Measurements from ENCODE around the gene HRH3.

HRH3 gene

DNA sequence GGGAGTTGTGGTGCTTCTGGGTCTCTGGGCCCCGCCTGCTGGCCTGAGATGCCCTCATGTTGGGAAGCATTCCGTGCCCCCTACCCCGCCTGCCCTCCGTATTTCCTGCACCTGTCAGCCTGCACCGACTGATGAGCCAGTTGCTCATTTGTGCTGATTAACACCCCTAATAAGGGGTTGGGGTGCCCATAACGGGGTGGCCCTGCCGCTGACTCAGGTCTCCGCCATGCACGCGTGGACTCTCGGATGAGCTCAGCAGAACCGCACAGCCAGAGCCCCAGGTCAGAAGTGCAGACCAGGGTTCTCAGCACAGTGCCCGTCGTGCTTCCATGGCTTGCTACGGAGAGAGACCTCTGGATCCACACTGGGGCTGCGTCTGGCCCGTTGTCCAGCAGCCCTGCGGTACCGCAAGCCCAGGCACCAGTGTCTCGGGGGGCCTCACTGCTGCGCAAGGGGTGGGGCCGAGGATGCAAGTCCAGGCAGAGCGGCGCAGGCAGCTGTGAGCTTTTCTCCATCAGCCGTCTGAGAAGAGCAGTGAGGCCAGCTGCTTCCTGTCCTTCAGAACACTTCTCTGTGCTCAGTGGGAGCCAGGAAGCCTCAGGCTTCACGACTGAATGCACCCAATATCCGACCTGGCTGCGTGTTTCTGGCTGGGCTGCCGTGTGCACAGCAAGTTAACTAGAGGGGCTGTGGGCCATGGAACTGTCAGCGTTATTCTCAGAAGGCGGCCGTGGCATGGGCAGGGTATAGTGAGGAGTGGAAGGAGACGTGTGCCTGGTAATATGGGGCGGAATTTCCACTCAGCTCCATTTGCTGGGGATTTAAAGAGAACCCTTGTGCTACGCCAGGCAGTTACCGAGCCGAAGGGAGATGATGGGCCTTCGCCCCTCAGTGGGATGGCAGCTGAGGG lies 18.6 kb downstream of the HRH3 start:
- no peak overlapping the region for H4K5ac ChIP-seq (ENCODE audit: low read length)
- H3K4ac ChIP-seq (ENCODE audit: low read depth, low read length): no peak overlapping the region
- no peak for DNase-seq
- H3K79me1 ChIP-seq (ENCODE audit: low read length): no peaks in the 10 kb centered on the region
- H3K23ac ChIP-seq (ENCODE audit: low read length): no peak overlapping the region
- H3K18ac ChIP-seq (ENCODE audit: low read length): no peak overlapping the region
- H2BK5ac ChIP-seq (ENCODE audit: low read length): no peak overlapping the region
- H3K27ac ChIP-seq (ENCODE audit: low read depth, low read length): no peak overlapping the region
- no peak overlapping the region for H3K56ac ChIP-seq (ENCODE audit: low read length)
- H3K4me3 ChIP-seq (ENCODE audit: low read length): no peak overlapping the region
- H3K9ac ChIP-seq (ENCODE audit: low read length): no peak overlapping the region
- H3K36me3 ChIP-seq (ENCODE audit: control insufficient read depth, insufficient read depth, low read length): peaks cover 2% of the 10 kb centered on the region
- H2AK5ac ChIP-seq (ENCODE audit: low read length): no peak overlapping the region
- no peaks in the 10 kb centered on the region for H3K4me1 ChIP-seq (ENCODE audit: control insufficient read depth, low read depth, low read length)
- no peak overlapping the region for H2BK120ac ChIP-seq (ENCODE audit: low read depth, low read length)
- H2BK15ac ChIP-seq (replicated peaks; ENCODE audit: low read depth): no peak overlapping the region
- WGBS (ENCODE audit: extremely low coverage, insufficient coverage, low lambda C conversion rate): no CpG with 5 or more reads among the region's 38 CpGs
- H3K27me3 ChIP-seq (ENCODE audit: insufficient read depth, low read length, poor library complexity): no peaks in the 10 kb centered on the region
- H4K8ac ChIP-seq (ENCODE audit: low read depth, low read length): no peak overlapping the region
- H3K4me2 ChIP-seq (ENCODE audit: low read length): no peak overlapping the region
- no peaks in the 10 kb centered on the region for H3K79me2 ChIP-seq (ENCODE audit: control insufficient read depth, insufficient read depth, low read length)

GRCh38 chr20:62200491-62201172 lies 19.4 kb downstream of the HRH3 start:
- no CpG with 5 or more reads among the region's 38 CpGs for WGBS (ENCODE audit: extremely low coverage, insufficient coverage, low lambda C conversion rate)

DNA sequence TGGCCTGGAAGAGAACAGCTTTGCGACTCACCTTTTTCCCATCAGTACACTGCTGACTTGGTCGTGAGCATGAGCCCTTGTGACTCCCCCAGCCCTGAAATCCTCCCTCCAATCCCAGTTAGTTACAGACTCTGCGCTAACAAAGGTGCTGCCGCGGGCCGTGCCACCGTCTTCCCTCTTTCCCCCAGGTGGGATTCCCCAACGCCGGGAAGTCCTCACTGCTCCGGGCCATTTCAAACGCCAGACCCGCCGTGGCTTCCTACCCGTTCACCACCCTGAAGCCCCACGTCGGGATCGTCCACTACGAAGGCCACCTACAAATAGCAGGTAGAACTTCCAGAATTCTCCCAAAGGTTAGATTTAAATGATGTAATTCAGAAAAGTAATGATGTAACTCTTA lies 21.1 kb downstream of the HRH3 start:
- Histone ChIP-seq H3K79me1 (ENCODE audit: low read length) (no peaks in the 10 kb centered on the region), H3K4me3 (ENCODE audit: low read length) (no peak overlapping the region), H4K5ac (ENCODE audit: low read length) (no peak overlapping the region), H2BK5ac (ENCODE audit: low read length) (no peak overlapping the region), H4K8ac (ENCODE audit: low read depth, low read length) (no peak overlapping the region), H3K79me2 (ENCODE audit: control insufficient read depth, insufficient read depth, low read length) (no peaks in the 10 kb centered on the region), H3K4me2 (ENCODE audit: low read length) (no peak overlapping the region), H3K4ac (ENCODE audit: low read depth, low read length) (no peak overlapping the region), H3K18ac (ENCODE audit: low read length) (no peak overlapping the region), H3K36me3 (ENCODE audit: control insufficient read depth, insufficient read depth, low read length) (peaks cover 2% of the 10 kb centered on the region), H2BK15ac (replicated peaks; ENCODE audit: low read depth) (no peak overlapping the region), H2AK5ac (ENCODE audit: low read length) (no peak overlapping the region), H3K4me1 (ENCODE audit: control insufficient read depth, low read depth, low read length) (no peaks in the 10 kb centered on the region), H3K9ac (ENCODE audit: low read length) (no peak overlapping the region), H2BK120ac (ENCODE audit: low read depth, low read length) (no peak overlapping the region), H3K27ac (ENCODE audit: low read depth, low read length) (no peak overlapping the region), H3K56ac (ENCODE audit: low read length) (no peak overlapping the region), H3K27me3 (ENCODE audit: insufficient read depth, low read length, poor library complexity) (no peaks in the 10 kb centered on the region), H3K23ac (ENCODE audit: low read length) (no peak overlapping the region)
- DNase-seq: no peak
- WGBS (ENCODE audit: extremely low coverage, insufficient coverage, low lambda C conversion rate): no CpG with 5 or more reads among the region's 18 CpGs

More at GRCh38 chr20:62200491-62201172, 19.4 kb downstream of the HRH3 start:
- Histone ChIP-seq H2BK5ac (ENCODE audit: low read length) (no peak overlapping the region), H3K27ac (ENCODE audit: low read depth, low read length) (no peak overlapping the region), H4K5ac (ENCODE audit: low read length) (no peak overlapping the region), H3K56ac (ENCODE audit: low read length) (no peak overlapping the region), H2BK120ac (ENCODE audit: low read depth, low read length) (no peak overlapping the region), H3K18ac (ENCODE audit: low read length) (no peak overlapping the region), H2BK15ac (replicated peaks; ENCODE audit: low read depth) (no peak overlapping the region), H3K4me1 (ENCODE audit: control insufficient read depth, low read depth, low read length) (no peaks in the 10 kb centered on the region), H3K79me1 (ENCODE audit: low read length) (no peaks in the 10 kb centered on the region), H4K8ac (ENCODE audit: low read depth, low read length) (no peak overlapping the region), H3K4ac (ENCODE audit: low read depth, low read length) (no peak overlapping the region), H3K9ac (ENCODE audit: low read length) (no peak overlapping the region), H3K23ac (ENCODE audit: low read length) (no peak overlapping the region), H3K27me3 (ENCODE audit: insufficient read depth, low read length, poor library complexity) (no peaks in the 10 kb centered on the region), H3K79me2 (ENCODE audit: control insufficient read depth, insufficient read depth, low read length) (no peaks in the 10 kb centered on the region), H2AK5ac (ENCODE audit: low read length) (no peak overlapping the region), H3K4me2 (ENCODE audit: low read length) (no peak overlapping the region), H3K4me3 (ENCODE audit: low read length) (no peak overlapping the region), H3K36me3 (ENCODE audit: control insufficient read depth, insufficient read depth, low read length) (peaks cover 2% of the 10 kb centered on the region)
- no peak for DNase-seq

DNA sequence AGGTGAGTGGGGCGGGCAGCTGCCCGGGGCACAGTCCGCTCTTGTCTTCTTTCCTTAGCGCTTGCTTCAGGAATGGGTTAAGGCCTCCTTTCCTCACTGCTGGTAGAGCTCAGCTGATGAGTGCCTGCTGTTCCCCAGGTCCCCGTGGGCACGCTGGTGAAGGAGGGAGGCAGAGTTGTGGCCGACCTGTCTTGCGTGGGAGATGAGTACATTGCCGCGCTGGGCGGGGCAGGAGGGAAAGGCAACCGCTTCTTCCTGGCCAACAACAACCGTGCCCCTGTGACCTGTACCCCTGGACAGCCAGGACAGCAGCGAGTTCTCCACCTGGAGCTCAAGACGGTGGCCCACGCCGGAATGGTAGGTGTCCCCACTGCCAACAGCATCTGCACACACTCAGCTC lies 21.6 kb downstream of the HRH3 start:
- Histone ChIP-seq H3K4me2 (ENCODE audit: low read length) (no peak overlapping the region), H3K23ac (ENCODE audit: low read length) (no peak overlapping the region), H2BK120ac (ENCODE audit: low read depth, low read length) (no peak overlapping the region), H3K18ac (ENCODE audit: low read length) (no peak overlapping the region), H3K27ac (ENCODE audit: low read depth, low read length) (no peak overlapping the region), H4K5ac (ENCODE audit: low read length) (no peak overlapping the region), H3K36me3 (ENCODE audit: control insufficient read depth, insufficient read depth, low read length) (peaks cover 2% of the 10 kb centered on the region), H3K4me3 (ENCODE audit: low read length) (no peak overlapping the region), H2AK5ac (ENCODE audit: low read length) (no peak overlapping the region), H3K56ac (ENCODE audit: low read length) (no peak overlapping the region), H3K9ac (ENCODE audit: low read length) (no peak overlapping the region), H3K79me1 (ENCODE audit: low read length) (no peaks in the 10 kb centered on the region), H3K4me1 (ENCODE audit: control insufficient read depth, low read depth, low read length) (no peaks in the 10 kb centered on the region), H2BK15ac (replicated peaks; ENCODE audit: low read depth) (no peak overlapping the region), H3K27me3 (ENCODE audit: insufficient read depth, low read length, poor library complexity) (no peaks in the 10 kb centered on the region), H3K79me2 (ENCODE audit: control insufficient read depth, insufficient read depth, low read length) (no peaks in the 10 kb centered on the region), H2BK5ac (ENCODE audit: low read length) (no peak overlapping the region), H3K4ac (ENCODE audit: low read depth, low read length) (no peak overlapping the region), H4K8ac (ENCODE audit: low read depth, low read length) (no peak overlapping the region)
- no CpG with 5 or more reads among the region's 17 CpGs for WGBS (ENCODE audit: extremely low coverage, insufficient coverage, low lambda C conversion rate)
- no peak for DNase-seq

DNA sequence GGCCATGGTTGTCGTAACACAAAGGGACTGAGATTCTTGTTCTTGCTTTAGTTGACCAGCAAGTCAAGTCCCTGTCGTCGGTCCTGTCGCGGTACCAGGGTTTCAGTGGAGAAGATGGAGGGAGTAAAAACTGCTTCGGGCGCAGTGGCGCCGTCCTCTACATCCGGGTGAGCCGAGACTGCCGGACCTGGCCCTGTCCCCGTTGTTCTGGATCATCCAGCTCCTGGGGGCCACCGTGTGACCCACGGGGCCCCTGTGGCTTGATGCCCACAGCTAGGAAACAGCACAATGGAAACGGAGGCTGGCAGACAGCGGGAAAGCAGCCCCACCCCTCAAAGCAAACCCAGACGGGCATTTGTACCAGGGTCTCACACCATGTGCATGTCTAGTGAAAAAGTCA lies 22.3 kb downstream of the HRH3 start:
- Histone ChIP-seq H3K9ac (ENCODE audit: low read length) (no peak overlapping the region), H2AK5ac (ENCODE audit: low read length) (no peak overlapping the region), H3K4ac (ENCODE audit: low read depth, low read length) (no peak overlapping the region), H3K56ac (ENCODE audit: low read length) (no peak overlapping the region), H4K5ac (ENCODE audit: low read length) (no peak overlapping the region), H3K18ac (ENCODE audit: low read length) (no peak overlapping the region), H4K8ac (ENCODE audit: low read depth, low read length) (no peak overlapping the region), H3K23ac (ENCODE audit: low read length) (no peak overlapping the region), H3K27me3 (ENCODE audit: insufficient read depth, low read length, poor library complexity) (no peaks in the 10 kb centered on the region), H2BK5ac (ENCODE audit: low read length) (no peak overlapping the region), H3K4me3 (ENCODE audit: low read length) (no peak overlapping the region), H3K4me1 (ENCODE audit: control insufficient read depth, low read depth, low read length) (no peaks in the 10 kb centered on the region), H3K4me2 (ENCODE audit: low read length) (no peak overlapping the region), H3K79me1 (ENCODE audit: low read length) (no peaks in the 10 kb centered on the region), H3K79me2 (ENCODE audit: control insufficient read depth, insufficient read depth, low read length) (no peaks in the 10 kb centered on the region), H2BK15ac (replicated peaks; ENCODE audit: low read depth) (no peak overlapping the region), H2BK120ac (ENCODE audit: low read depth, low read length) (no peak overlapping the region), H3K27ac (ENCODE audit: low read depth, low read length) (no peak overlapping the region), H3K36me3 (ENCODE audit: control insufficient read depth, insufficient read depth, low read length) (peaks cover 2% of the 10 kb centered on the region)
- DNase-seq: no peak
- WGBS (ENCODE audit: extremely low coverage, insufficient coverage, low lambda C conversion rate): no CpG with 5 or more reads among the region's 18 CpGs
